ENCODE measurements around the gene MEGF10.

Gene MEGF10

GRCh38 chr5:127471211-127471610 is 180.6 kb downstream of the MEGF10 start:
- no peaks in the 10 kb centered on the region for H3K27me3 ChIP-seq (ENCODE audit: control insufficient read depth in 1 of 2, insufficient read depth in 2 of 2, low read length in 2 of 2)

GRCh38 chr5:127472700-127473099 is 182.1 kb downstream of the MEGF10 start:
- H3K27ac ChIP-seq (ENCODE audit: low read length), result no peak overlapping the region
- no peaks in the 10 kb centered on the region for H3K4me1 ChIP-seq (ENCODE audit: control insufficient read depth, insufficient read depth, low read length)
- H3K9me3 ChIP-seq (ENCODE audit: control insufficient read depth in 2 of 2, low read length in 2 of 2), result no peaks in the 10 kb centered on the region
- H3K36me3 ChIP-seq (ENCODE audit: control insufficient read depth in 2 of 2, insufficient read depth in 2 of 2, low read length in 2 of 2), result no peaks in the 10 kb centered on the region
- no peak overlapping the region for H3K4me3 ChIP-seq (ENCODE audit: low read length in 2 of 2)
- H3K9ac ChIP-seq (ENCODE audit: low read length in 2 of 2), result no peak overlapping the region
- no peaks in the 10 kb centered on the region for H3K27me3 ChIP-seq (ENCODE audit: control insufficient read depth in 1 of 2, insufficient read depth in 2 of 2, low read length in 2 of 2)

More at GRCh38 chr5:127471211-127471610, 180.6 kb downstream of the MEGF10 start:
- no peak overlapping the region for H3K4me3 ChIP-seq (ENCODE audit: low read length in 2 of 2)
- H3K36me3 ChIP-seq (ENCODE audit: control insufficient read depth in 2 of 2, insufficient read depth in 2 of 2, low read length in 2 of 2), result no peaks in the 10 kb centered on the region
- H3K4me1 ChIP-seq (ENCODE audit: control insufficient read depth, insufficient read depth, low read length), result no peaks in the 10 kb centered on the region
- H3K27ac ChIP-seq (ENCODE audit: low read length), result no peak overlapping the region
- H3K9me3 ChIP-seq (ENCODE audit: control insufficient read depth in 2 of 2, low read length in 2 of 2), result no peaks in the 10 kb centered on the region
- no peak overlapping the region for H3K9ac ChIP-seq (ENCODE audit: low read length in 2 of 2)

GRCh38 chr5:127486471-127486870 is 195.9 kb downstream of the MEGF10 start:
- Histone ChIP-seq H3K27ac (ENCODE audit: low read length) (no peak overlapping the region), H3K36me3 (ENCODE audit: control insufficient read depth in 2 of 2, insufficient read depth in 2 of 2, low read length in 2 of 2) (no peaks in the 10 kb centered on the region), H3K9ac (ENCODE audit: low read length in 2 of 2) (no peak overlapping the region), H3K9me3 (ENCODE audit: control insufficient read depth in 2 of 2, low read length in 2 of 2) (no peaks in the 10 kb centered on the region), H3K4me3 (ENCODE audit: low read length in 2 of 2) (no peak overlapping the region), H3K27me3 (ENCODE audit: control insufficient read depth in 1 of 2, insufficient read depth in 2 of 2, low read length in 2 of 2) (peaks cover 0 to 3% of the 10 kb centered on the region in 2 donors), H3K4me1 (ENCODE audit: control insufficient read depth, insufficient read depth, low read length) (no peaks in the 10 kb centered on the region)

GRCh38 chr5:127492854-127493738 is 202.5 kb downstream of the MEGF10 start:
- Histone ChIP-seq H3K9ac (ENCODE audit: low read length in 2 of 2) (no peak overlapping the region), H3K4me1 (ENCODE audit: control insufficient read depth, insufficient read depth, low read length) (no peaks in the 10 kb centered on the region), H3K27me3 (ENCODE audit: control insufficient read depth in 1 of 2, insufficient read depth in 2 of 2, low read length in 2 of 2) (peaks cover 0 to 3% of the 10 kb centered on the region in 2 donors), H3K9me3 (ENCODE audit: control insufficient read depth in 2 of 2, low read length in 2 of 2) (no peaks in the 10 kb centered on the region), H3K4me3 (ENCODE audit: low read length in 2 of 2) (no peak overlapping the region), H3K36me3 (ENCODE audit: control insufficient read depth in 2 of 2, insufficient read depth in 2 of 2, low read length in 2 of 2) (no peaks in the 10 kb centered on the region), H3K27ac (ENCODE audit: low read length) (no peak overlapping the region)

GRCh38 chr5:127498548-127498947 is 208.0 kb downstream of the MEGF10 start:
- no peak overlapping the region for H3K4me3 ChIP-seq (ENCODE audit: low read length in 2 of 2)
- H3K9ac ChIP-seq (ENCODE audit: low read length in 2 of 2), result no peak overlapping the region
- no peaks in the 10 kb centered on the region for H3K36me3 ChIP-seq (ENCODE audit: control insufficient read depth in 2 of 2, insufficient read depth in 2 of 2, low read length in 2 of 2)

GRCh38 chr5:127505905-127506304 is 215.3 kb downstream of the MEGF10 start:
- no peaks in the 10 kb centered on the region for H3K9me3 ChIP-seq (ENCODE audit: control insufficient read depth in 2 of 2, low read length in 2 of 2)
- H3K9ac ChIP-seq (ENCODE audit: low read length in 2 of 2), result no peak overlapping the region
- no peak overlapping the region for H3K4me3 ChIP-seq (ENCODE audit: low read length in 2 of 2)
- no peak overlapping the region for H3K27ac ChIP-seq (ENCODE audit: low read length)
- H3K27me3 ChIP-seq (ENCODE audit: control insufficient read depth in 1 of 2, insufficient read depth in 2 of 2, low read length in 2 of 2), result no peaks in the 10 kb centered on the region
- no peaks in the 10 kb centered on the region for H3K36me3 ChIP-seq (ENCODE audit: control insufficient read depth in 2 of 2, insufficient read depth in 2 of 2, low read length in 2 of 2)
- H3K4me1 ChIP-seq (ENCODE audit: control insufficient read depth, insufficient read depth, low read length), result no peaks in the 10 kb centered on the region

More at GRCh38 chr5:127498548-127498947, 208.0 kb downstream of the MEGF10 start:
- no peaks in the 10 kb centered on the region for H3K9me3 ChIP-seq (ENCODE audit: control insufficient read depth in 2 of 2, low read length in 2 of 2)
- no peaks in the 10 kb centered on the region for H3K27me3 ChIP-seq (ENCODE audit: control insufficient read depth in 1 of 2, insufficient read depth in 2 of 2, low read length in 2 of 2)
- no peaks in the 10 kb centered on the region for H3K4me1 ChIP-seq (ENCODE audit: control insufficient read depth, insufficient read depth, low read length)
- no peak overlapping the region for H3K27ac ChIP-seq (ENCODE audit: low read length)

GRCh38 chr5:127506616-127507015 is 216.0 kb downstream of the MEGF10 start:
- Histone ChIP-seq H3K9ac (ENCODE audit: low read length in 2 of 2) (no peak overlapping the region), H3K27ac (ENCODE audit: low read length) (no peak overlapping the region), H3K4me3 (ENCODE audit: low read length in 2 of 2) (no peak overlapping the region), H3K4me1 (ENCODE audit: control insufficient read depth, insufficient read depth, low read length) (no peaks in the 10 kb centered on the region), H3K9me3 (ENCODE audit: control insufficient read depth in 2 of 2, low read length in 2 of 2) (no peaks in the 10 kb centered on the region), H3K36me3 (ENCODE audit: control insufficient read depth in 2 of 2, insufficient read depth in 2 of 2, low read length in 2 of 2) (no peaks in the 10 kb centered on the region), H3K27me3 (ENCODE audit: control insufficient read depth in 1 of 2, insufficient read depth in 2 of 2, low read length in 2 of 2) (no peaks in the 10 kb centered on the region)

GRCh38 chr5:127508644-127509373 is 218.2 kb downstream of the MEGF10 start:
- H3K27ac ChIP-seq (ENCODE audit: low read length), result no peak overlapping the region
- H3K9me3 ChIP-seq (ENCODE audit: control insufficient read depth in 2 of 2, low read length in 2 of 2), result no peaks in the 10 kb centered on the region
- no peaks in the 10 kb centered on the region for H3K27me3 ChIP-seq (ENCODE audit: control insufficient read depth in 1 of 2, insufficient read depth in 2 of 2, low read length in 2 of 2)
- no peaks in the 10 kb centered on the region for H3K4me1 ChIP-seq (ENCODE audit: control insufficient read depth, insufficient read depth, low read length)
- no peak overlapping the region for H3K4me3 ChIP-seq (ENCODE audit: low read length in 2 of 2)
- no peaks in the 10 kb centered on the region for H3K36me3 ChIP-seq (ENCODE audit: control insufficient read depth in 2 of 2, insufficient read depth in 2 of 2, low read length in 2 of 2)
- no peak overlapping the region for H3K9ac ChIP-seq (ENCODE audit: low read length in 2 of 2)

Data from stomach smooth muscle (tissue), 2 donors.